ENCODE measurements around the gene TM7SF3. TPM values are rescaled to one million over a fixed set of nuclear protein-coding genes. Genes with fewer than 3 reads are reported as not detected.
"Not testable (repeated sequence)": the region's sequence is repeated elsewhere in the genome, so short reads cannot be mapped to it uniquely, and the experiment has no call there.

TM7SF3 gene
- 29.6 TPM for polyA plus RNA-seq (2013, experiment 1 of 2; ENCODE audit: insufficient read length)
- 30.7 TPM for polyA plus RNA-seq (2013, experiment 2 of 2; ENCODE audit: insufficient read length)

- peak; percentile 86 for DNase-seq
These were observed at the start of gene TM7SF3 for GRCh38 chr12:27014085-27014858. Gene TM7SF3, minus strand, starts transcription at chr12:27014384. Its CDS starts 216 bp downstream, at chr12:27014168.

DNA sequence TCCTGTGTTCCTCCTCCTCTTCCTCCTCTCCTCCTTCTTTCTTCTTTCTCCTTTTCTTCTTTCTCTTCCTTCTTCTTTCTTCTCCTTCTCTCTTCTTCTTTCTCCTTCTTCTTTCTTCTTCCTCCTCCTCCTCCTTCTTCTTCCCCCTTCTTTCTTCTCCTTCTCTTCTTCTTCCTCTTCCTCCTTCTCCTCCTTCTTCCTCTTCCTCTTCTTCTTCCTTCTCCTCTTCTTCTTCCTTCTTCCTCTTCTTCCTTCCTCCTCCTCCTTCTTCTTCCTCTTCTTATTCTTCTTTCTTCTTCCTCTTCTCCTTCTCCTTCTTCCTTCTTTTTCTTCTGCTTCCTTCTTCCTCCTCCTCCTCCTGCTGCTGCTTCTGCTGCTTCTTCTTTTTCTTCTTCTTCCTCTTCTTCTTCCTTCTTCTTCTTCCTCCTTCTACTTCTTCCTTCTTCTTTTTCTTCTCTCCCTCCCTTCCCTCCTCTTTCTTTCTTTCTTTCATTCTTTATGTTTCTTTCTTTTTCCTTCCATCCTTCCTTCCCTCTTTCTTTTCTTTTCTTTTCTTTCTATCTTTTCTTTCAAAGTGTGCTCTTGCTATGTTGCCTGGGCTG lies 49.2 kb upstream of the TM7SF3 start:
- DNase-seq, result no peak

GRCh38 chr12:27061317-27061716 lies 47.1 kb upstream of the TM7SF3 start:
- no peak for DNase-seq

DNA sequence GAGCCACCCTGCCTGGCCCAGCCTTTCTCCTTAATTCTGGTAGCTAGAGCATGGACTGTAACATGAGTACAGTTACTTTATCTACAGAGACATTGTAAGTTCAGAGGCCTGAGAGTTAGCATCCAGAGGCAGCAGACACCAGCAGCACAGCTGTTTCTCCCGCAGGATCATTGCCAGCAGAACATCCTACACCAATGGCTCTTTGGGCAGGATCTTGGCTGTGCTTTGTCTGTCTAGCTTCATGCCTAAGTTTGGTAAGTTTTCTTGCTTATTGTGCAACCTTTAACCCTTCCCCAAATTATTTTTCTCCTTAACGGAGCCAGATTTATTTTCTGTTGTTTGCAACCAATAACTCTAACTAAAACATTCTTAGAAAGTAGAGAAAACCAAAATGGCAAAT lies 46.6 kb upstream of the TM7SF3 start:
- no peak for DNase-seq

DNA sequence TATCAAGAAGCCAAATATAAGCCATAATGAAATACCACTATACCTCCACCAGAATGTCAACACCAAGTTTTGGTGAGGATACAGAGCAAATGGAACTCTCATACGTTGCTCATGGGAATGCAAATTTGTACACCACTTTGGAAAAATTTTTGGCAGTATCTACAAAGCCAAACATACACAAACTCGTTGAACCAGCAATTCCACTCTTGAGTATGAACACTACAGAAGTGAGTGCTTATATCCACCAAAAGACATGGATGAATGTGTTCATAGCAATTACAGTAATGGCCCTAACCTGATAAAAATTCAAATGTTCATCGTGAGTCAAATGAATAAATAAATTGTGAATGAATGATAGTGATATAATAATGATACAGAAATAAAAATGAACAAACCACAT lies 43.4 kb upstream of the TM7SF3 start:
- DNase-seq, result no peak

DNA sequence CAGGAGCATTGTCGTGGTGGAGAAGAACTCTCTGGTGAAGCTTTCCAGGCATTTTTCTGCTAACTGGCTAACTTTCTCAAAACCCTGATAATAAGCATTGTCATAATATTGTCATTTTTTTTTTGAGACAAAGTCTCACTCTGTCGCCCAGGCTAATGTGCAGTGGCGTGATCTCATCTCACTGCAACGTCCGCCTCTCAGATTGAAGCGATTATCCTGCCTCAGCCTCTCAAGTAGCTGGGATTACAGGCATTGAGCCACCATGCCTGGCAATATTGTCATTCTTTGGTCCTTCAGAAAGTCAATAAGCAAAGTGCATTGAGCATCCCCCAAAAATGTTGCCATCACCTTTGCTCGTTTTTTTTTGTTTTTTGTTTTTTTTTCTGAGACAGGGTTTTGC lies 41.8 kb upstream of the TM7SF3 start:
- no peak for DNase-seq

DNA sequence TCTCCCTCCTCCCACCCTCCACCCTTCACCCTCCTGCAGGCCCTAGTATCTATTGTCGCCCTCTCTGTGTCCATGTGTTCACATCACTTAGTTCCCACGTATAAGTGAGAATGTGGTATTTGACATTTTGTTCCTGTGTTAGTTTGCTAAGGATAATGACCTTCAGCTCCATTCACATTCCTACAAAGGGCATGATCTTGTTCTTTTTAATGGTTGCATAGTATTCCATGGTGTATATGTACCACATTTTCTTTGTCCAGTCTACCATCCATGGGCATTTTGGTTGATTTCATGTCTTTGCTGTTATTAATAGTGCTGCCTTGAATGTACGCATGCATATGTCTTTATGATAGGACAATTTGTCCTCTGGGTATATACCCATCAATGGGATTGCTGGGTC lies 38.6 kb upstream of the TM7SF3 start:
- no peak for DNase-seq

GRCh38 chr12:27052176-27052575 lies 38.0 kb upstream of the TM7SF3 start:
- DNase-seq, result no peak

DNA sequence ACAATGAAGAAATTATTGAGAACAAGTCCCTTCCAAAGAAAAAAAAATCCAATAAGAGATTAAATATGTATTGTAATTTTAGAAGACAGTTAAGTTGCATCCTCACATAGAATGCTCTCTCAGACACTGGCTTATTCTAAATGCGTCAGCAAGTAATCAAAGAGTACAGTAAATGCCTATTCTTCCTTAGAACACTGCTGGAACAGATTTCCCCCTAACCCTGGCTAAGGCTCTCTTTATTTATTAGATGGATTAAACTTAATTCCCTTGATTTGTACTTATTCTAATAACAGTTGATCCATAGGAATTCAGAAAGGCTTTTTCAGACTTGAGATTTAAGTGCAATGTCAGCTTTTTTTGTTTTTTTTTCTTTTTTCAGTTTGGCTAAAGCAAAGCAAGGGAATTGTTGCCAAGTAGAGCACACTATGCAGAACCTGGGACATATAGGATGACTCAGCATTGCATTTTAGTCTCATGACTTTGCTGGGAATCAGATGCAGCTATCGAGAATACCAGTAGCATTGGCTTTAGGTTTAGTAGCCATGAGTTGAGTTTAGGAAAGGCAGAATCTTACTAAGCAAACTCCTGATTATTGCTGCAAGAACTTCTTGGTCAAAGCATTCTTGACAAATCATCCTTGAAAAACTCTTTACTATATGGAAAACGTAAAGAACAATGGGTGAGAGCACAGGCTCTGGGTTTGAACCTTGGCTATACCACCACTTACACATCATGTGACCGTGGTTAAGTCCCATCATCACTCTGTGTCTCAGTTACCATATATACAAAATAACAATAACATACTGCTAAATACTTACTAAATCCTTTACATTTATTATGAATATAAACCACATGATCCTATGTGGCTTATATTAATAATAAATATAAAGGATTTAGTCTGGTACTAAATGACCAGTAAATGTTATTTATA lies 34.9 kb upstream of the TM7SF3 start:
- DNase-seq, result peak; percentile 89

DNA sequence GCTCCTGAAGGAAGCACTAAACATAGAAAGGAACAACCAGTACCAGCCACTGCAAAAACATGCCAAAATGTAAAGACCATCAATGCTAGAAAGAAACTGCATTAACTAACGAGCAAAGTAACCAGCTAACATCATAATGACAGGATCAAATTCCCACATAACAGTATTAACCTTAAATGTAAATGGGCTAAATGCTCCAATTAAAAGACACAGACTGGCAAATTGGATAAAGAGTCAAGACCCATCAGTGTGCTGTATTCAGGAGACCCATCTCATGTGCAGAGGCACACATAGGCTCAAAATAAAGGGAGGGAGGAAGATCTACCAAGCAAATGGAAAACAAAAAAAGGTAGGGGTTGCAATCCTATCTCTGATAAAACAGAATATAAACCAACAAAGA lies 27.8 kb upstream of the TM7SF3 start:
- DNase-seq, result not testable (repeated sequence)

GRCh38 chr12:27040637-27041036 lies 26.5 kb upstream of the TM7SF3 start:
- DNase-seq, result not testable (repeated sequence)

DNA sequence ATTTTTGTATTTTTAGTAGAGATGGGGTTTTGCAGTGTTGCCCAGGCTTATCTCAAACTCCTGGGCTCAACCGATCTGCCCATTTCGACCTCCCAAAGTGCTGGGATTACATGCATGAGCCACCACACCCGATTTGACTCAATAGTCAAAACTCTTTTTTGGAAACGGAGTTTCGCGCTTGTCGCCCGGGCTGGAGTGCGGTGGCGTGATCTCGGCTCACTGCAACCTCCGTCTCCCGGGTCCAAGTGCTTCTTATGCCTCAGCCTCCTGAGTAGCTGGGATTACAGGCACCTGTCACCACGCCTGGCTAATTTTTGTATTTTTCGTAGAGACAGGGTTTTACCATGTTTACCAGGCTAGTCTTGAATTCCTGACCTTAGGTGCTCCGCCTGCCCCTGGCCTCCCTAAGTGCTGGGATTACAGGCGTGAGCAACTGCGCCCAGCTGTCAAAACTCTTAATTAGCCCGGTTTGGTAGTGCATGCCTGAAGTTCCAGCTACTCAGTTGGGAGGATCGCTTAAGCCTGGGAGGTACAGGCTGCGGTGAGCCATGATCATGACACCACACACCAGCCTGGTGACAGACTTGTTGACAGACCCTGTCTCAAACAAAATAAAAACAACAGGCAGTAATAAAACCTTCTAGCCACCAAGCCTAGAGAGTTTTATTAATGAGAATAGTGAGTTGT lies 20.6 kb upstream of the TM7SF3 start:
- no peak for DNase-seq

- DNase-seq, result no peak
These were observed 18.5 kb upstream of the TM7SF3 start for GRCh38 chr12:27032679-27033078.

DNA sequence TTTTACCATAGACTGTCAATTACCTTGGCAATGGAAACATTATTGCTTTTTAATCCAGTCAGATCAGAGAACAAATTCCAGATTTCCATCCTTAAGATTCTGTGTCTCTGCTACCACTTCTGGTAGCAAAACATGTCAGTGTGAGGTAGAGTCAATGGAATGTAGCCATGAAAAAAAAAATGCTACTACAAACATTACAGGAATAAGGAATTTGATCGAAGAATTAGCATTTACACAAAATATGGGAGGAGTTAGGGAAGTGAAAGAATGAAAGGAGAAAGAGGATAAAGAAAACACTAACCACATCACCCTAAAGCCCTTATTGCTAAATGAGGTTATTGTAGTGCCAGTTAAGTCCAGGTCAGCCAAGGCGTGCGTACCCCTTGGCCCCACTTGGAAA lies 17.3 kb upstream of the TM7SF3 start:
- peak; percentile 57 for DNase-seq

GRCh38 chr12:27026257-27026656 lies 12.1 kb upstream of the TM7SF3 start:
- DNase-seq, result no peak

- no peak for DNase-seq
These were observed 10.9 kb upstream of the TM7SF3 start for GRCh38 chr12:27025116-27025515.

DNA sequence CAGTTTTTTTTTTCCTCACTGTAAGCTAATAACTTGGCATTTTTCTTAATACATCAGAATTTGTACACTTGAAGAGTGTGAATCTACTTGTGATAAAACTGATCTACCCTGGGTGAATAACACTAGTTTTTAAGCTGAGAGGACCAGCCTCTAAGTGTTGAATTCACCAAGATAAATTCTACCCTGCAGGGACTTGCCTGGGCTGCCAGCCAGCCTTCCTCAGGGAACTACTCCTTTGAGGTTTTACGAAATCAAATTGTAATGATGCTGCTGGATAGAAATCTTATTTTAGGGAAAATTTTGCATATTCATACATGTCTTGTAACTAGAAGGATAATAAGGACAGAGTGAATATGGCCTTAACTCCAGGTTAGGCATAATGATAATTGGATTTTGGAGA lies 10.1 kb upstream of the TM7SF3 start:
- no peak for DNase-seq

DNA sequence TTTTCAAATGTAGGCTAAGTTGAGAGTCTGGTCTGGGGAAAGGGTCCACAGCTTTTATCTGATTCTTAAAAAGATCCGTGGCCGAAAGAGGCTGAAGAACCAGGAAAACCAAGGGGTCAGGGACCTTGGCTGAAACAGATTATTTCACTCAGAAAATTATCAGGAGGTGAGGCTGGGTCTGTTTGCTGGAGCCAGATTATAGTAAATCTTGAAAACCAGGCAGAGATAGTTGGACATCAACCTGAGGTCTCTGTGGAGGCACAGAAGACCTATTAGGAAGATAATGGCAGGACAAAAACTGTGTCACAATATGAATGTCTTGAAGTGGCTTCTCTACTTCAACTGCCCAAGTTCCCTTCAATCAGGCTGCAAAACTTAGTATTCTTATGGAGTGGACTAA lies 6.6 kb upstream of the TM7SF3 start:
- DNase-seq, result no peak

GRCh38 chr12:27018037-27018436 lies 3.9 kb upstream of the TM7SF3 start:
- DNase-seq, result no peak

DNA sequence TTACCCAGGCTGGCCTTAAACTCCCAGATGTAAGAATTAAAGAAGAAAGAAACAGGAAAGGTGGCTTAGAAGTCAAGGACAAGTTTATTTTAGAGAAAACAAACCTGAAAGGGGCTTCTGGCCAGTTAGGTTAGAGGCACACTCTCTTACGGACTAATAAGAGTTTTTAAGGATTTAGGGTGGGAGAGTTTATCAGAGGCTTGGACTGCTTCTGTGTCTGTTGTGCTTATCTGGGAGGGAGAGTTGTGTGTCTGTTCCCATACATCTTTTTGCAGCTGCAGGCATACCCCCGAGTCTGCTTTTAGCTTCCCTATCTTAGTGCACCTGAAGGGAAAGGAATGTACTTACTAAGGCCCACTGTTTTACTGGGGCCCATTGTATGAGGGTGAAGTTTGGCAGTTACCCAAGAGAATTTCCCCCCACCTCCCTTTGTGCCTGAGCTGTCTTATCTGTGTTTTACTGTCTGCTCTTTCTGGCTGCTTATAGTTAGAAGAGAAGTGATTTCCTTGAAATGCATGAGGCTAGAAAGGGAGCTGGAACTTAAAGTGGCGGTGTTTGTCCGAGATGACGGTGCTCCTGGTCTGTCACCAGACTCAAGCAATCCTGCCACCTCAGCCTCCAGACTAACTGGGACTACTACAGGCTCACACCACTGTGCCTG lies 3.1 kb upstream of the TM7SF3 start:
- not testable (repeated sequence) for DNase-seq

GRCh38 chr12:27015730-27016076 lies 1.5 kb upstream of the TM7SF3 start:
- peak; percentile 37 for DNase-seq
